ENCODE results near the gene DAAM1.

Gene DAAM1

DNA sequence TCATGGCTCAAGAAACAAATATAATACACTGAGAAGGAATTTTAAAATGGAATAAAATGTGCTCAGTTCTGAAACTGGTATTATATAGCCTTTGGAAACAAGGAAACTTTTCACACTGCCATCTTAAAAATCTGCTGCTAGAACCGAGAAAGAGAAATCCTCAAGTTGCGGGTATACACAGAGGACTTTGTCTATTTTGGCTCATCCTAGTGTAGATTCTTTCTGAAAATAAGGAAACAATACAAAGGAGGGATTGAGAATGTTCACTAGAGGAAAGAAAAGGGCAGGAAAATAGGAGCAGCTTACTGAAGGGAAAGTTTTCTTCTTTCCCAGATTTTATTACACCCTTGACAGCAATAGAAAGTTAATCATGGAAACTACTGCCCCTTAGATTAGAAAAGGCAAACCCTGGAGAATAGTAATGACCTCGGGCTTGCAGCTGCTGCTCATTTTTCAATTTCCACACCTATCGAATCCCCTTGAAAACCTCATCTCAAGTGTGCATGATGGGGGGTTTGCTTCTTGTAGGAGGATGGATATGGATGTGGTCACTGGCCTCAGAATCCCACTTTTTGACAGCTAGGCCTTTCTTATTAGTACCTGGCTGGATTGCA, 104.6 kb downstream of the DAAM1 start:
- DNase-seq (ENCODE audit: low read depth) = no peak

DNA sequence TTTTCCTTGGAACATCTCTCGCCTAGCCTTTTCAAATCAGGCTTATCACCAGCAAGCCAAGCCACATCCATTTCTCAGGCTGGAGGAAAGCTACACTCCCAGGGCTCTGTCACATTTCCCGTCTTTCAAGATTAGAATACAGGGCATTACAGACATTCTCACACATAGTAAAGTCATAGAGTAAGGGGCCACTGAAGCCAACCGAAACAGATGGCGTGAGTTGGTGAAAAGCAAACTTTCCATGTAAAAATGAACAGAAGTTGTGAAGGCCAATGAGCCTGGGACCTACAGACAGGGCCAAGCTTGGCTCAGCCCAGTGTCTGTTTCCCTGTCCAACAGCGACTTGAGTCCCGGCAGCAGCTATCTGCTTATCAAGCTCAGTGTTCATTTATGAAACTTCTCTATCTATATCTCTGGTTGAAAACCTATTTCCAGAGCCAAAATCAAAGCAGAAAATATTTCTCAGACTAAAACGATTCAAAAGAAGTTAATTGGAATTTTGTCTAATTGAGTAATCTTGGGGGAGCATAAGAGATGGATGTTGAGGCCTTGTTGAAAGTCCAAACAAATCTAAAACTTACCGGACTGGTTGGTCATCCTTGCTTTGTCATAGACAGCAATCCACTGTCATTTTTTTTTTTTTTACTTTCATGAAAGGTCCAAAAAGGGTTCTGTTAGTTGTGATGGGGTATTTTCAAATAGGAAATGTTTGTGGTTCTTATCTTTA, 105.6 kb downstream of the DAAM1 start:
- no peak for DNase-seq (ENCODE audit: low read depth)

DNA sequence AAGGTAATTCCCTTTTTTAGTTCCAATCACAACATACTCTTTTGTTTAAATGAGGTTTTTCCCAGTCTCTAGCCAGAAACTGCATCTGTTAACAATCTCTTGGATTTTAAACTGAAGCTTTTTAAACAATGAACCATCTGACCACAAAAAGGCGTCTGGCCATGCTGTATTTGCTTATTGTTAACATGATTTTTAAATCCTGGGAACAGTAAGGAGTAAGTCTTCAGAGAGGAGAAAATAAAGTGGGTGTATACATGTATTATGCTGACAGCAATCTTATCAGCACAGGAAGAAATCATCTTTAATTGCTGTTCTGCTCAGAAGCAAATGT, 106.2 kb downstream of the DAAM1 start:
- no peak for DNase-seq (ENCODE audit: low read depth)

DNA sequence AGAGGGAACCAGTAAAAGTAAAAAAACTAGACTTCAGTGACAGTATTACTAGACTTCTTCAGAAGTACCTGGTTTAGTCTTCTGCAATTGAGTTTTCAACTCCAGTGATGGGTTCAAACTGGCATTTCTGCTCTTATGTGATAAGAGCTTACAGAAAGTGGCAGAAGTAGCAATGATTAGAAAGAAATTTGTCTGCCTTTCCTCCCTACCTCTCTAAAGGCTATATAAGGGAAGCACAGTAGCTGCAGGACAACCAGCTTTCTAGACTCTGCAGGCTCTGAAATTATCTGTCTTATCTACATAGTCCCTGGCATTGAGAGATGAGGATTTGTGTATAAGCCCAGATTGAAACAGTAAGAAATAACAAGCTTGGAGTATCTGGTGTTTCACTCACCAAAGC, 107.5 kb downstream of the DAAM1 start:
- DNase-seq (ENCODE audit: low read depth) = no peak

DNA sequence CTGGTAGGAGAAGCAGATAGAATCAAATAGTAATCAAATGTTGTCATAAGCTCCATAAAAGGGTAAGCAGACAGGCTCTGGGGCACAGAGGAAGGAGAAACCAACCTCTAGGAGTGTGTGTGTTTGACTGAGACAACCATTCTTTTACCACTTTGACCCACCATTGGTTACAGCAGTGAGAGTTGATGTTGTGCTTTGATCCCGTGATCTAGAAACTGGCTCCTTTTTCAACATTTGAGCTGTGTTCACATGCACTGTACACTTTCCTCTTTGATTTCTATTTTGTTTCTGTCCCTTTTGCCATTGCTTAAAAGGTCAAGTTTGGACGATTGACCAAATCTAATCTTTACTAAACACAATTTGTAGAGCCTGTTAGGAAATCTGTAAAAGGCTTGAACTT, 108.0 kb downstream of the DAAM1 start:
- DNase-seq (ENCODE audit: low read depth) = no peak

DNA sequence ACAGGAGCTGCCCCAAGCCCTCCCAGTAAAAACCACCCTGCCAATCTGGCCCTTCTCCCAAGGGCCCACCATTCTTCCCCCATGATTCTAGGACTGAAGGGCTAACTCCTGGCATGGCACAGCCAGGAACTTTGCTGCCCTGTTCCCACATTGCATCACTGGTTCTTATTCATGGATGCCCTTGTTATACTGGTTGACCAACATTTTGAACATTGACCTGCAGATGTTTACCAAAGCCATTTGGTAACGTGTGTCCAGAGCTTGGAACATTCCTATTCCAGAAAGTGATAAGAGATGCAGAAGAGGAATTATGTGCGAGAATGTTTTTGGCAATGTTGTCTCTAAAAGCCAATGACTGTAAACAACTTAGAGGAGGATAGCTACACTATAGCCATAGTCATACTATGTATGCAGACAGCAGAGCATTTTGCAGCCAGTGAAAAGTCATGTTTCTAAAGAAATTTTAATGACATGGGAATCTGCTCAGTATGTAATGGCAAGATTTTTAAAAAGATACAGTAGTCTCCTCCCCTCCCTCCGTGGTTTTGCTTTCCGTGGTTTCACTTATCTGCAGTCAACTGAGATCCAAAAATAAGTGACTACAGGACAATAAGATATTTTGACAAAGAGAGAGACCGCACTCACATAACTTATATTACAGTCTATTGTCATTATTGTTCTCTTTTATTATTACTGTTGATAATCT, 108.8 kb downstream of the DAAM1 start:
- DNase-seq (ENCODE audit: low read depth) = no peak

DNA sequence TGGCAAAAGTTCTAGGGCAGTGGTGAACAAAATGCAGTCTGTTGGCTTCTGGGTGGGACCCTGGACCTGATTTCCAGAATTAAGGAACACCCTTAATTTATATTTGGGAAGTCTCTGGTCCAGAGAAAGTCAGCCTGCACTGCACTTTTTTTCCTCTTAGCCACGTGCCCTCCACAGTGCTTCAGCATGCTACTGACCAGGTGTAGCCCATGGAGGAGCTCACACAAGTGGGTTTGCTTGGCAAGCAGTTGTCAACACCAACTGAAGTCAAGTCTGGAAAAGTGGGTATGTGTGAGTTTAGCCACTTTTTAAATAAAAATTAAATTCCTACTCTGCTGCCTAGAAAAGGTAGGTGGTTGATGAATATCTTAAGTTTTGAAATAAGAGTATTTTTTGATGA, 111.3 kb downstream of the DAAM1 start:
- DNase-seq (ENCODE audit: low read depth) = no peak

DNA sequence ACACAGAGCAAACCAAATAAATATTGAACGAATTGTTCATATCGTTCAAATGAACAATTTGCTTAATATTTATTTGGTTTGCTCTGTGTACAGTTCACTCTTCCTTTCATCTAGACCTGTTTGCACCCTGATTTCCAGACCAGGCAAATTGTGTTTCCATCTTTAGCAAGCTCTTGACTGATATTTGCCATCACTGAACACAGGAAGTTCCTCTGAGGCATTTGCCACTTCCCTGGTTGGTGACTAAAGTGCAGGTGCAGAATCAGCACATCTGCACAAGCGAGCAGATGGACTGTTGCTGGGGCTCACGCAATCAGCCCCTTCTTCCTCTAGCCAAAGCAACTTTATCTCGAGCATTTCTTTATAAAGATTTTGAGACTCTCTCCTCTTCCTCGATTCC, 112.9 kb downstream of the DAAM1 start:
- no peak for DNase-seq (ENCODE audit: low read depth)

DNA sequence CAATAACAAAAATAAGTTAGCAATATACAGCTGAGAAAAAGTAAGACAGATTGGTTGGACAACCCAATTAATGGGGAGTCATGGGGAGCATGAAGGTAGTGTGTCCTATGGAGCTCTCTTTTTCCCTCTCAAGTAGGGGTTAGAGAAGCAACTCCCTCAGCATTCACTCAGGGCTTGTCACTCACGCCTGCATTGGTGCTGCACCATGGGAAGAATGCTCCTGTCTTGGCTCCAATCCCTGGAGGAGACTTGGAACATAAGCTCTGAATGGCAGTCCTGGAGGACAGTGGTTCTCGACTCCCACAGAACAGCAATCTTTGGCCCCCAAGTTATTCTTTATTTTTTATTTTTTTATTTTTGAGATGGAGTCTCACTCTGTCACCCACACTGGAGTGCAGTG, 113.8 kb downstream of the DAAM1 start:
- no peak for DNase-seq (ENCODE audit: low read depth)

DNA sequence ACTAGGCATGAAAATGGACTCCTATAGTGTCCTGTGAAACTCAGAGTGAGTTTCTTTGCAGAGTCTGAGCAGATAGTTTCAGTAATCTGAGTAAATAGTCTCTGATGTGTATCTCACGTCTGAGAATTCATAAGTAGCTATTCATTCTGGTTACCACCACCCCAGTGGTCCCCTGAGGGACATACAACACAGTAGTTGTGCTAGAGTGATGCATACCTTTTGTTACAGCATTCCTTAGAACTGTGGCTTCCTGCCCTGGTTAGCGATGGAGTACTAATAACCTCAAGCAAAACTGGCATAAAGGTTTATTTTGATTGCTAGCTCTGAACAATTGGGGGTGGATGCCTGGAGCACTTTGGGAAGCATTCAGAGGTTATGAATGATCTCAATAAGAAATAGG, 114.7 kb downstream of the DAAM1 start:
- no peak for DNase-seq (ENCODE audit: low read depth)

DNA sequence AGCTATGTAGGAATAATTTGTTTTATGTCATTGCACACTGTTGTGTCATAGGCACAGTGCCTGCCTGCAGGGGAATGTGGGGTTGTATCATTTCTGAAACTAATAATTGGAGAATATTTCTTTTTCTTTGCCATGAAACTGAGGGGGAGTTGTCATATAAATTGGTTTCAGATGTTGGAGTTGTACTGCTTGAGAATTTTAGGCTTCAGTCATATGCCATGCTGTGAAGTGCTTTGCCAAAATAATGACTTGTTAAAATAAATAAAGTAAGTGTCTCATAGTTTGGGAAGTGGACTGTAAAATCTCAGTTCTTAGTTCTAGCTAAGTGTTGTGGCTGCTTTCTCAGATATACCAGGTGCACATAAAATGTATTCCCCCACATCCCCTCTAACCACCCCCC, 116.8 kb downstream of the DAAM1 start:
- DNase-seq (ENCODE audit: low read depth) = no peak

DNA sequence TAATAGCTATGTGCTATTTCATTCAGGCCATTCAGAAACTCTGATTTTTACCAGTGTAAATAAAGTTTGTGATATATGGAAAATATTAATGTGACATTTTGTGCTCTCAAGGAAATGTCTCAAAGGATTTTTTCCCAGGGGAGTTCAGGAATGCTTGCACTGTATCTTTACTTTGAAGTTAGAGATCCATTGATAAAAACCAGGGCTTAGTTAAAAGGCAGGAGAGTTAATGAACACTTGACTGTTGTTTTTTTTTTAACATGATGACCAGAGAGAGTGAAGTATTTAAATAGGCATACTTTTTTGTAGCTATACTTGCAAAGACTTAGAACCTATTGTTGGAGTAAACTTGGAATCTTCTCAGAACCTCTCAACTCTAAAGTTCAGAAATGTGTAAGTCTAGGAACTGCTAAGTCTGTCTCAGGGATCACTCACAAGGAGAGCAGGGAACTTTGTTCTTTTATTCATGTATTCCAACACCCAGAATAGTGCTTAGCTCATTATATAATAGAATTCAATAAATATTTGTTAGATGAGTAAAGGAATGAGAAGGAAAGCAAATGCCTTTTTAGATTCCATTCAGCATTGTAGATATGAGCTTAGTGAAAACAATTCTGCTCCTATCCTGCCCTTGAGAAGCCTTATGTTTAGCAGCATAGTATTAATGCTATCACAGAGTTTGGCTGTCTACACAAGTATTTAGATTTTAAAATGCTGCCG, 117.5 kb downstream of the DAAM1 start:
- no peak for DNase-seq (ENCODE audit: low read depth)

DNA sequence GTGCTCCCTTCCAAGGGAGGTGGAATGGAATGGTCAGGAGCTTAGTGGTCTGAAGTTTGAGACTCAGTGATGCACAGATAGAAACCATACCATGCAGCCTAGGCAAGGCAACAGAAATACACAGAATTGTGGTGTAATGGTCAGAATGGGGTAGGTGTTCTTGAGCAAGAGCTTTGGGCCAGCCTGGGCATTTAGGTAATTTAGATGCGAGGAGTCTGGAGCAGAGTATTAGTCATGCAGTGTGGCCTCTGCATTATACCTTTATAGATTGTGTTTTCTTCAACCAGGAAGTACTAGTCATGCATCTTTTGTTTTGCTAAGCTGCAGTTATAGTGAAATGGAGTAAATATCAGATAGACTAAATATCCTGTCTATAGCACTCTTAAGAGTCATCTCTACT, 118.3 kb downstream of the DAAM1 start:
- DNase-seq (ENCODE audit: low read depth) = no peak

DNA sequence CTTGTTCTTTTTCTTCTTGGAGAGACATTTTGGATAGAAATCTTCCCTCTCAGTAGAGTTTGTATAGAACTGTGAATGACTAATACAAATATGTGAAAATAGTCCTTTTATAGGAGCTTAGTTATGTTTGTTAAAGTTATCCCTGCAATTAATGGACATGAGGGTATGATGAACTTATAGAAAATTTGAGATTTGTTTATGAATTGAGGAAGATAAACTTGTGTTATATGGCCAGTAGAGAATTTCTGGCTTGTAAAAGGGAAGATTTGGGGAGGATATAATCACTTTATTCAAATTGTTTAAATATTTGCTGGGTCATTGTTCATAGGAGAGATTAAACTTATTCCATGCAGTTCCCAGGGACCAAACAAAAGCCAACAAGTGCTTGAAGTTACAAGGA, 119.6 kb downstream of the DAAM1 start:
- DNase-seq (ENCODE audit: low read depth) = no peak

DNA sequence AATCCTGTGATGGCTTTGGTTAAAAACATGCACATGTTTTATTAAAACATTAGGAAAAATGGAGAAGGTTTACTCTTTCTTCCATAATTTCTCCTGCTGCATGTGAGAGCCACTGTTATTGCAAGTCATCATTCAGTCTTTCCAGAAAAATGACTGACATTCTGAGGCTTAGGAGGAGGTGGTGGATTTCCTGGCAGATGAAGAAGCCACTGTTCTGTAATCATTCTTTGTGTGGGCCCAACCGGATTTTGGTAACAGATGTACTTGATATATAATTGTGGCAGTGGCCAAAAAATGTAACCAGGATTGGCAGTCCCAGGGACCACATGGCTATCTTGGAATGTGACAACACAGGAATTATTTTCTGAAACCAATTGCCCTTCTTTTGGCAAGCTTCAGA, 120.2 kb downstream of the DAAM1 start:
- no peak for DNase-seq (ENCODE audit: low read depth)

DNA sequence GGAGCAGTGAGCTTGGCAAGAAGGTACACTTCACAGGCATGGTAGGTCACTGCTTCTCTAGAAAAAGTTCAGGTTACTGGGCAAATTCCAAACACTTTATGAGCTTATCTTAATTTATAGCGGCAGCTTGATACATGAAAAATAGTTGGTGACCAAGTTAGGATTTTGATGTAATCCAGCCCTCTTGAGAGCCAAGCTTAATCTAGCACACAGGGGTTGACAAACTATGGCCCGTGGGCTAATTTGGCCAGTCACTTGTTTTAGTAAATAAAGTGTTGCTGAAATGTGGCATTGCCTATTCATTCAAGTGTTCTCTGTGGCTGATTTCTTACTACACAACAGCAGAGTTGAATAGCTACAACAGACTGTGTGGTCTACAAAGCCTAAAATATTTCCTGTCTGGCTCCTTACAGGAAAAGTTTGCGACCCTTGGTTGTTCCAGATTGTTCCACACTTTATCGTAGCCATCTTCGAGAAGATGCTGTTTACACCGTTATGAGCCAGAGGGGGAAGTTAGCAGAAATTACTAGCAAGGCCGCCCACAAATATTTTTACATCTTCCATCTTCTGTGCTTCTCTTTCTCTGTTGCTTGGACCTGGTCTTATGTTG, 120.9 kb downstream of the DAAM1 start:
- no peak for DNase-seq (ENCODE audit: low read depth)

DNA sequence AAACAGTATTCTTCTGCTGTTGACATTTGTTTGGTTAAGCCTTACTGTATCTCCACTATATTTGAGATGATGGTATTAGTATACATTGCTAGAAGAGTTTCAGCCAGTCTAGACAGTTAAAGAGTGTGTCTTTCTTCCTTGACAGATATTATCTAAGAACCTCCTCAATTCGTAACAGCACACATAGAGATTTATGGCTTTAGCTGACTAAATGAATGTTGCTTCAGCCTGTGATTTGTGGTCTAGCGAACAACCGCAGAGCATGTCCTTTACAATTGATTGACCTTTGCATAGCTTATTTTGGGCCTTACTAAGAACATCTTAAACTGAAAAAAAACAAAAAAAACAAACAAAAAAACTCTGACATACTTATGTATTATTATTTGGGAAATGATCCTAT, 122.2 kb downstream of the DAAM1 start:
- no peak for DNase-seq (ENCODE audit: low read depth)

DNA sequence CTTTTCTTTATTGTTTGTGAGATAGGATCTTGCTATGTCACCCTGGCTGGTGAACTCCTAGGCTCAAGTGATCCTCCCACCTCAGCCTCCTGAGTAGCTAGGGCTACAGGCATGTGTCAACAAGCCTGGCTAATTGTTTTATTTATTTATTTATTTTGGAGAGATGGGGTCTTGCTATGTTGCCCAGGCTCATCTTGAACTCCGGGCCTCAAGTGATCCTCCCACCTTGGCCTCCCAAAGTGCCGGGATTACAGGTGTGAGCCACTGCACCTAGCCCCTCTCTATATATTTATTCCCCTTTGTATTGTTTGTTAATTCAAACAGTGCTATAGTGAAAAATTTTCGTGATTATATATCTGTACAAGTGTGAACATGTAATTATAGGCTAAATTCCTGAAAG, 123.3 kb downstream of the DAAM1 start:
- no peak for DNase-seq (ENCODE audit: low read depth)

DNA sequence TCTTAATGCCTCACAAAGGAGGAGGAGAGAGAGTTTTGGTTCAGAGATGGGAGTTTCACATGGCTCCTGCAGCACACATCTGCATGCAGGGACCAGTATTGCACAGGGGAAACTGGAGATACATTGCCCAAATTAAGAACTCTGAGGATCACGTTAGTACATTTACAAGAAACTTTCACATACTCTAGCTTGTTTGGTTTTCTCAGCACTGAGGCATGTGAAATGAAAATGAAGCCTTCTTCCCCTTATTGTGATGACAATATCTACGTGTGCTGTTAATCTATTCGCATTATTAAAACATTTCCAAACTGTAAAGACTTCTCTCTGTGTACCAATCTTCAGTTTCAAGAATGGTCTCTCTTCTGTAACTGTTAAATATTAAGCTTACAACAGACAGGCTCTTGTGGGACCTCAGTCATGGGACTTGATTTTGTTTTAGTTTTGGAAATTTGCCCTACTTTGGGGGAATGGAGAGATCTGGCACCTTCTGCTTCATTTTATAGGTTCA, 124.7 kb downstream of the DAAM1 start:
- no peak for DNase-seq (ENCODE audit: low read depth)

DNA sequence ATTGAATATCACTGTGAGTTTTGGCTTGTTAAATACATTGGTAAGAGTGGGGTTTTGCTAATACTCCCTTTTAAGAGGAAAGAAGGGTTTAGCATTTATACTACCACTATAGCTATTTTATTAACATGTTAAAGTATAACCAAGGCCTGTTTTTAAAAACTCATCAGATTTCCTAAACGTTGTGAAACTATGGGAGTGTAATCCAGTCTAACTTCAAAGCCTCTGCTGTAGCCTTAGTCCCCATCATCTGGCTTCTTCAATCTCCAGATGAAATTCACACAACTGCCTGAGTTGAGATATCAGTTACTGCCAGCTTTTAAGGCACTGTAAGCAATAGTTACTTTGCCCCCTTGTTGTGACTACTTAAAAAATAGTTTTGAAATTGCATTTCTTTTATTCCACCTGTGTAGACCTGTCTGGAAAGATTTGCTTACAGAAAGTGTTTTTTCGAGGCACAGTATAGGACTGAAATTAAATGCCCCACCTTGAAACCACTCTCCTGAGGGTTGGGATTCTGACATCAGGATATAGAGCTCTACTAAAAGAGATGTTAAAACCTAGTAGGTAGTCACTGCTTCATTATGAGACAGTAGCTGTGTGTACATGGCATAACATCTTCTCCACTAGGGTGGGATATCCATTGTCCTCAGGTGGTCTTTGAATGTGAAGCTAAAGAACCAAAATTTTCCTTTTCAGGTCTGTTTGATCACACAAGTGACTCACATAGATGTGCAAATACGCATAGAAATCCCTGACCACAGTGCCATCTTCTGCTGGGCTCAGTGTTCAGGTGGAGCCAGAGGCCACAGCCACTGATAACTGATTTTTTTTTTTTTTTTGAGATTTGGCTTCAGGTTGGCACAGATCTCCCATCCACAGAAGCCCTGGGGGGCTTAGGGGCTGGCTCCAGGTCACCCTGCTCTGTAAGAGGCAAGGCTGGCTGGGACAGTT, 125.5 kb downstream of the DAAM1 start:
- DNase-seq (ENCODE audit: low read depth) = no peak

DNA sequence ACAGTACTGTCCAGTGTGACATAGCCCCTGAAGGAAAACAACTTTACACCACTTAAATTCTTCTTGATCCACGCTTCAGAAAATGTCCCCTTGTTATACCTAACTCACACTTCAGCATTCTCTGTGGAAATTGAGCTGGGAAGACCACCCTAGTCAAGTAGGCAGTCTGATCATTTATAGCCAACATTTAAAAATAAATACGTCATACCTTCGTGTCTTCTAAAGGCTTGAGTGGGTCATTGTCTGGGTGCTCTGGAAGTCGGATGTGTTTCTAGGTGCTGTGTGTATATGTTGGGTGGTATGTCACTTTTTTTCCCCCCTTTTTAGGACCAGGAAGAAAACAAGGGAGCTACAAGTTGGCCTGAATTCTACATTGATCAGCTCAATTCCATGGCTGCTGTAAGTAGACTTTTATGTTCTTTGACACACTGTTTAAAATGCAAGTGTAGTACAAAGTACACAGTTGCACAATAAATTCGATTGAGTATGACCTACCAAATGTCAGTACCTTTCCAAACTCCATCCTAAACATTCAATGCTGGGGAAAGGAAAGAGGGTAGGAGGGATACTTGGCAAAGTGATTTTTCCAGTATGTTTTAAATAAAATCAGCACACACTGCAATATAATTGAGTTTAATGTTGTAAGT, 126.6 kb downstream of the DAAM1 start:
- DNase-seq (ENCODE audit: low read depth) = no peak

Data from activated T-helper 9 cell treated with anti-CD3 and anti-CD28 coated beads, Interleukin-2, amount 50 U/mL, for 16 hours (primary cell).